H1 (cell line): ENCODE measurements around the gene ACER3. TPM values are rescaled to one million over a fixed set of nuclear protein-coding genes. Genes with fewer than 3 reads are reported as not detected.

Experiments
- CTCF ChIA-PET: fragments of 300-600 bp; sonication (Branson Sonifier 250); formaldehyde crosslinking; loops from one replicate; lab custom pipeline; 2021; ENCODE audit not compliant: partially characterized antibody; lab: Charles Lee
- POLR2A ChIA-PET: fragments of 300-600 bp; sonication (Branson Sonifier 250); formaldehyde crosslinking; loops from one replicate; lab custom pipeline; 2021; ENCODE audit warnings: inconsistent platforms; ENCODE audit not compliant: partially characterized antibody; lab: Charles Lee
- DNase-seq, 2 experiments: peaks; one replicate each; pipeline versions ENCODE4 v3.0.0 to v3.0.0-alpha.2; 2010 to 2022; ENCODE audit warnings: low spot score in 2 of 2, low read depth in 1 of 2, mixed read lengths in 1 of 2
- FAIRE-seq: peaks from 2 replicates; lab custom pipeline; 2011; peaks lifted over from hg19 to GRCh38; lab: Jason Lieb, UNC
- H2AFZ ChIP-seq: 2 replicates; pipeline ENCODE4 v1.8.1; 2012; ENCODE audit warnings: low read length, inconsistent platforms
- H2AK5ac ChIP-seq: 2 replicates; pipeline ENCODE4 v1.6.1; 2013; ENCODE audit warnings: low read depth, low read length
- H2BK120ac ChIP-seq: replicated peaks from 2 replicates; pipeline ENCODE3; 2013; ENCODE audit warnings: low read depth, low read length, inconsistent platforms
- H2BK12ac ChIP-seq: 2 replicates; pipeline ENCODE4 v1.6.1; 2013; ENCODE audit warnings: low read depth, low read length
- H2BK15ac ChIP-seq: 2 replicates; pipeline ENCODE4 v1.6.1; 2013; ENCODE audit warnings: low read length
- H2BK20ac ChIP-seq: 2 replicates; pipeline ENCODE4 v1.6.1; 2013; ENCODE audit warnings: low read length
- H2BK5ac ChIP-seq: 2 replicates; pipeline ENCODE4 v1.6.1; 2013; ENCODE audit warnings: low read depth, low read length
- H3K14ac ChIP-seq: 2 replicates; pipeline ENCODE4 v1.6.1; 2013; ENCODE audit warnings: inconsistent platforms; ENCODE audit not compliant: insufficient read length
- H3K18ac ChIP-seq: 2 replicates; pipeline ENCODE4 v1.6.1; 2013; ENCODE audit warnings: low read length; ENCODE audit errors: extremely low read depth
- H3K23ac ChIP-seq: 2 replicates; pipeline ENCODE4 v1.6.1; 2013; ENCODE audit warnings: inconsistent platforms; ENCODE audit not compliant: insufficient read length
- H3K23me2 ChIP-seq: 2 replicates; pipeline ENCODE4 v1.6.1; 2013; ENCODE audit warnings: low read depth, low read length
- H3K27ac ChIP-seq: 2 replicates; pipeline ENCODE4 v1.6.1; 2011; ENCODE audit warnings: low read depth, low read length, inconsistent platforms
- H3K27me3 ChIP-seq, 4 experiments: replicated peaks in 1 of 4; 1 replicate in 1 of 4; 2 replicates in 3 of 4; pipeline versions ENCODE4 v1.6.1 to v1.8.1; 2011 to 2013; ENCODE audit warnings: low read length in 3 of 4, mild to moderate bottlenecking in 3 of 4, inconsistent platforms in 2 of 4, mixed read lengths in 2 of 4, moderate library complexity in 1 of 4; ENCODE audit not compliant: control insufficient read depth in 3 of 4, insufficient read depth in 3 of 4; ENCODE audit errors: extremely low read depth in 1 of 4
- H3K36me3 ChIP-seq, 4 experiments: 2 replicates each; pipeline versions ENCODE4 v1.6.1 to v1.8.1; 2011 to 2013; ENCODE audit warnings: mild to moderate bottlenecking in 4 of 4, low read length in 3 of 4, moderate library complexity in 2 of 4, control low read depth in 1 of 4, inconsistent platforms in 1 of 4; ENCODE audit not compliant: insufficient read depth in 4 of 4, control insufficient read depth in 2 of 4
- H3K4ac ChIP-seq: replicated peaks from 2 replicates; pipeline ENCODE3; 2013; ENCODE audit warnings: low read length, low read depth, mixed read lengths, inconsistent platforms; ENCODE audit not compliant: insufficient read length
- H3K4me1 ChIP-seq, 4 experiments: replicated peaks in 1 of 4; 1 replicate in 1 of 4; 2 replicates in 3 of 4; pipeline versions ENCODE4 v1.6.1 to v1.8.1; 2011 to 2013; ENCODE audit warnings: low read length in 3 of 4, inconsistent platforms in 2 of 4, mixed read lengths in 1 of 4; ENCODE audit not compliant: insufficient read depth in 4 of 4, control insufficient read depth in 3 of 4
- H3K4me2 ChIP-seq, 2 experiments: 2 replicates each; pipeline versions ENCODE4 v1.6.1 to v1.8.1; 2011 to 2013; ENCODE audit warnings: low read depth in 2 of 2, low read length in 2 of 2, control low read depth in 1 of 2, inconsistent platforms in 1 of 2, mild to moderate bottlenecking in 1 of 2; ENCODE audit not compliant: insufficient read depth in 1 of 2
- H3K4me3 ChIP-seq, 4 experiments: fragments of 200-600, 300-600 bp in 1 of 4; sonication (generic), shearing (Covaris generic), sonication (Bioruptor Twin) in 1 of 4; 2 replicates each; pipeline versions ENCODE4 v1.5.1 to v1.8.1; 2011 to 2016; ENCODE audit warnings: low read length in 4 of 4, low read depth in 3 of 4, control low read depth in 2 of 4, inconsistent platforms in 2 of 4, mild to moderate bottlenecking in 2 of 4, mixed read lengths in 1 of 4, moderate library complexity in 1 of 4; ENCODE audit not compliant: insufficient read depth in 2 of 4; ENCODE audit errors: extremely low read depth in 1 of 4
- H3K56ac ChIP-seq: replicated peaks from 2 replicates; pipeline ENCODE3; 2013; ENCODE audit warnings: low read depth, mild to moderate bottlenecking, mixed read lengths, low read length, inconsistent platforms; ENCODE audit not compliant: insufficient read length
- H3K79me1 ChIP-seq: 2 replicates; pipeline ENCODE4 v1.6.1; 2013; ENCODE audit warnings: low read depth, low read length, control low read depth
- H3K79me2 ChIP-seq, 2 experiments: 2 replicates each; pipeline versions ENCODE4 v1.6.1 to v1.8.1; 2012 to 2013; ENCODE audit warnings: low read length in 2 of 2, mild to moderate bottlenecking in 2 of 2, inconsistent platforms in 1 of 2; ENCODE audit not compliant: insufficient read depth in 2 of 2, control insufficient read depth in 1 of 2
- H3K9ac ChIP-seq, 4 experiments: replicated peaks in 1 of 4; 1 replicate in 1 of 4; 2 replicates in 3 of 4; pipeline versions ENCODE4 v1.6.1 to v1.8.1; 2011 to 2013; ENCODE audit warnings: low read depth in 3 of 4, low read length in 3 of 4, control low read depth in 2 of 4, mild to moderate bottlenecking in 2 of 4, moderate library complexity in 2 of 4, inconsistent platforms in 1 of 4; ENCODE audit errors: extremely low read depth in 1 of 4
- H3K9me3 ChIP-seq, 2 experiments: 2 replicates each; pipeline versions ENCODE4 v1.6.1 to v1.8.1; 2012 to 2013; ENCODE audit warnings: mild to moderate bottlenecking in 2 of 2, moderate library complexity in 2 of 2, control low read depth in 1 of 2, inconsistent platforms in 1 of 2, low read depth in 1 of 2, low read length in 1 of 2, mixed read lengths in 1 of 2; ENCODE audit not compliant: insufficient read depth in 2 of 2
- H4K20me1 ChIP-seq, 2 experiments: replicated peaks in 1 of 2; 2 replicates each; pipeline versions ENCODE3 to v1.8.1; 2011 to 2013; ENCODE audit warnings: inconsistent platforms in 2 of 2, low read length in 2 of 2, mild to moderate bottlenecking in 1 of 2; ENCODE audit not compliant: insufficient read depth in 2 of 2, control insufficient read depth in 1 of 2
- H4K5ac ChIP-seq: 2 replicates; pipeline ENCODE4 v1.6.1; 2013; ENCODE audit warnings: low read length, low read depth, mixed read lengths, inconsistent platforms; ENCODE audit not compliant: insufficient read length
- H4K8ac ChIP-seq: 2 replicates; pipeline ENCODE4 v1.8.0; 2013; ENCODE audit warnings: mild to moderate bottlenecking, moderate library complexity, low read length, inconsistent platforms; ENCODE audit not compliant: insufficient read depth; ENCODE audit errors: extremely low read depth
- H4K91ac ChIP-seq: replicated peaks from 2 replicates; pipeline ENCODE3; 2013; ENCODE audit warnings: low read length, mixed read lengths, inconsistent platforms; ENCODE audit not compliant: insufficient read length
- RFX5 ChIP-seq: IDR thresholded peaks from 2 replicates; pipeline ENCODE4 v1.6.1; 2011; ENCODE audit warnings: low read depth, low read length, improper control_type of control experiment, borderline replicate concordance
- WGBS, 2 experiments: shearing (Covaris generic) in 1 of 2; methylation state at CpG; one replicate each; pipeline versions ENCODE4 v1.1.6 to v1.1.7; 2013 to 2015; ENCODE audit warnings: low lambda C conversion rate in 2 of 2, mixed read lengths in 2 of 2, inconsistent platforms in 1 of 2, low coverage in 1 of 2, missing lambda C conversion rate in 1 of 2; ENCODE audit not compliant: insufficient replicate concordance in 2 of 2, insufficient coverage in 1 of 2, insufficient read length in 1 of 2; ENCODE audit errors: extremely low coverage in 1 of 2, missing lambda C conversion rate in 1 of 2; 5-methylcytosine and 5-hydroxymethylcytosine counted together
- polyA plus RNA-seq, 7 experiments: library from polyadenylated mRNA; depleted of rRNA in 3 of 7; stranded (reverse) in 5 of 7; unstranded in 2 of 7; fragments of >200 nt in 5 of 7; fragments of 200-250 nt in 2 of 7; gene quantifications; 1 replicate in 5 of 7; 2 replicates in 1 of 7; 4 replicates in 1 of 7; pipeline versions ENCODE4 v1.2.1 to v1.2.3, GENCODE V29; 2011 to 2013; ENCODE audit warnings: missing spikeins in 2 of 7, mixed read lengths in 2 of 7
- total RNA-seq: library from RNA; stranded (reverse); fragmentation: NEBNext Ultra II Directional; extraction: Animal tissue kit (Norgen Biotek cat#: 25700); gene quantifications from 2 replicates; pipeline ENCODE4 v1.2.1, GENCODE V29; 2021

ACER3 gene
- total and polyA plus RNA-seq, 2 of the 8 experiments (the other 6 are each of a cell fraction or from before 2014, with no cell fraction given), result 5.7 to 16.2 TPM

DNA sequence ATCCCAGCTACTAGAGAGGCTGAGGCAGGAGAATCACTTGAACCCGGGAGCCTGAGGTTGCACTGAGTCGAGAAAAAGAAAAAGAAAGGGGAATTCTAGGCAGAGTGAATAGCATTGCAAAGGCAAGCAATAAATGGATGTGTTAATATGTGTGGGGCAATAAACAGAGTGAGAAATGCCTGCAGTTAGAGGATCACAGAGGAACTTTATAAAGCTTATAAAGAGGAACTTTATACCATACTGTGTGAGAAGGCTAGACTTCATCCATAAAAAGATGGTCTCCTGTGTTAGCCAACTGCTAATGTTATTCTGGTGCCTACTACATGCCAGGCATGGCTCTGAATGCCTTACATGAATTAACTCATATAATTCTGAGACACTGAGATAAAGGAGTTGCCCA lies 174.3 kb downstream of the ACER3 start:
- H3K79me2 ChIP-seq, result no peaks in the 10 kb centered on the region
- no peak overlapping the region for H4K91ac ChIP-seq
- H2AK5ac ChIP-seq, result no peak overlapping the region
- H3K27me3 ChIP-seq, result peaks cover 3 to 17% (median 17%) of the 10 kb centered on the region in 4 experiments
- H2BK120ac ChIP-seq, result no peak overlapping the region
- H2BK5ac ChIP-seq, result no peak overlapping the region
- DNase-seq (no peak), FAIRE-seq (no peak)
- ChIA-PET CTCF (interaction anchor here (0.8 to 3.1 kb wide), 8 partner anchors 8 to 300 kb away, joined by 3 to 16 read pairs (median 8); no protein-coding TSS in a partner anchor), POLR2A (no interaction called here)
- H3K36me3 ChIP-seq, result peaks cover 0 to under 1% (median 0%) of the 10 kb centered on the region in 4 experiments; a peak in 1 of 8 replicates
- H2BK20ac ChIP-seq, result no peak overlapping the region
- H3K79me1 ChIP-seq, result no peaks in the 10 kb centered on the region
- H2BK15ac ChIP-seq, result no peak overlapping the region
- no peak overlapping the region for H3K27ac ChIP-seq
- H2BK12ac ChIP-seq, result no peak overlapping the region
- no peak overlapping the region for H3K23ac ChIP-seq
- H4K8ac ChIP-seq, result no peak overlapping the region
- no peak overlapping the region for H2AFZ ChIP-seq
- H3K4me3 ChIP-seq, result no peak overlapping the region
- H3K56ac ChIP-seq, result no peak overlapping the region
- H3K9me3 ChIP-seq, result peaks cover 0 to 2% of the 10 kb centered on the region in 2 experiments; a peak in 1 of 4 replicates
- peaks cover 0 to 6% (median 5%) of the 10 kb centered on the region in 4 experiments for H3K4me1 ChIP-seq
- peaks cover 3% of the 10 kb centered on the region; the same call in 1 of the 2 replicates for H3K23me2 ChIP-seq
- no peak overlapping the region for H3K4ac ChIP-seq
- no peak overlapping the region for H3K9ac ChIP-seq
- WGBS, 2 experiments, result 78% methylated on average over 2 of the region's 2 CpGs; no CpG with 5 or more reads in 1 of the 2 experiments
- H3K4me2 ChIP-seq, result no peak overlapping the region
- no peak overlapping the region for H3K18ac ChIP-seq
- no peak overlapping the region for H3K14ac ChIP-seq
- no peaks in the 10 kb centered on the region for H4K20me1 ChIP-seq
- H4K5ac ChIP-seq, result no peak overlapping the region
- no peak for TF ChIP-seq RFX5
